IPS DF 19.7 (cell line): Measurements from ENCODE around the gene LMNA.
"Not testable (repeated sequence)": the region's sequence is repeated elsewhere in the genome, so short reads cannot be mapped to it uniquely, and the experiment has no call there.

Source experiments
- DNase-seq: peaks from one replicate; pipeline ENCODE4 v3.0.0-alpha.2; 2013; ENCODE audit warnings: low read depth, low spot score

Gene LMNA

DNA sequence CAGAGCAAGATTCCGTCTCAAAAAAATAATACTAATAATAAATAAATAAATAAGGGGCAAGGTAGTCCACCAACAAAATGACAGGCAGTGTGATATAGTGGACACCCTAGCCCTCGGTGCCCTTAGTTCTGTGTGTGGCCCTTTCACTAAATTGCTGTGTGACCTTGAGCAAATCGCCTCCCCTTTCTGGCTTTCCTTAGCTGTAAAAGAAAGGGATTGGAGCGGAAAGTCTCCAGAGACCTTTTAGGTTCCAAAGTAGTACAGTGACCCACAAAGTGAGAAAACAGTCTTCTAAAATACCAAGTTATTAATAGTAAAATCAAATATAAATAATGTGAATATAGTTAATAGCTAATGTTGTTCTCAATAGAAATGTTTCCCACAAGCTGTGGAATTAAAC, 7.6 kb downstream of the LMNA start:
- no peak for DNase-seq

DNA sequence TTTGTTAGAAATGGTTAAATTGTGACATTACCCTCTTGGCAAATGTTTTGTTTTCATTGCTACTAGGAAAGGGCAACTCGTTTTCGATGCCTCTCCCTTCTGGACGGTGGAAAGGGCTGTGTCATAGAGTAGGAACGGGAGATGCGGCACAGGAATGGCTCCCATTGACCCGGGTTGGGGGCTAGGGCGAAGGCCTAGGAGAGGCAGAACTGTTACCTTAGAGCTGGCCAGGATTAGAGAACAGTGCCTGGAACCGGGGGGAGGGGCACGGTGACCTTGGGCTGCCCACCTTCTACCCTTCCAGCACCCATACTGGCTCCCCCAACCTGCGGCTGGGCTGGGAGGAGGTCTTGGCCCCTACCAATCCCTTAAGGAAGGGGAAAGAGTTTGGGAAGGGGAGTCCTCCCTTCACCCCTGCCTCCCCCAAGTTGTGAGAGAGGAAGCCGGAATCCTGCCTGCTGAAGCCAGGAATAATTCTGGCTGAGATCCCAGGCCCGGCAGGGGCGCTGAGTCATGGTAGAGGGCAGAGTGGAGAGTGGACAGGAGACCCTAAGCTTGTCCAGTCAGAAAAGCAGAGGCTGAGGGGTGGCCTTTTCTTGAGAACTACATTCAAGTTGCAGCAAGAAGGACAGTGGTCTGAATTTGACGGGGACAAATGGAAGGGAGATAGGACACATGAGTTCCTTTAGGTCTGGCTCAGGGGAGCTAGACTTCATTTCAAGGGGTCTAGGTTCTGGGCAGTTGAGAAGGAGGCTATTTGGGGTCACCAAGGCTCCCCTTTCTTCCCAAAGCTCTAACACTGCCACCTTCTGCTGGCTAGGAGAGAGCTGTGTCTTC, 8.2 kb downstream of the LMNA start:
- DNase-seq = no peak

DNA sequence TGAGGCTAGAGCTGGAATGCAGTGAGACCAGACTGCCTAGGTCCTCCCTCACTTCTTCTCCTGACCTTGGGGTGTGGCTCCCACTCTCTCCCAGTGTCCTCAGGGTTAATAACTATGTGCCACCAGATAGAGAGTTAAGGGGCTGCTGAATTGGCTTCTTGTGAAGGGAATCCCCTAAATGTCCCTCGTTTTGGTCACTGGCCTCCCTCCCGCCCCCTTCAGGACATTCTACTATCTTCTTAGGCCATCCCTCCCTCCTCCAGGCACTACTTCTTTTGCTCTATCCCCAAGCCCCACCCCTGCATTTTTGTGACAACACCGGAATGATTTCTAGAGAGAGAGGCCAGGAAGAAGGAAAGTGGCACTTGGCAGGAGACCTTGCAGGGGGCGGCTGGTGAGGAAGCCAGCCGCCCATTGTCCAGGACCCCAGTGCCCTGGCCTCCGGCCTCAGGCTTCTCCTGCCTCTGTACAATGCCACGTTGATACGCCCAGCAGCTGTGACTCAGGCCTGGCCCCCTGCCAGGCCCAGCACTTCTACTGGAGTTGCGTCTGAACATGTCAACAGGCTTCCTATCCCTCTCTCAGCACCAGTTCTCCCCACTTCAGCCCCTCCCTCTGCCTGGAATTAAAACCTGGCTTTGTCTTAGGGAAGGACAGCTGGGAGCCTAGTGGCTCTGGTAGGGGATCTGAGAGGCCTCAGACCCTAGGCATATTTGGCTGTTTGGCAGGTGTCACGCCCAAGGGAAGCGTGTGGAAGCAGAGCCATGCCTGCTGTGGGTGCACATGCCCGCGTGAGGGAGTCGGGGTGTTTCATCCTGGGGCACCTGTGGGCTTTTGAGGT, 9.1 kb downstream of the LMNA start:
- no peak for DNase-seq

DNA sequence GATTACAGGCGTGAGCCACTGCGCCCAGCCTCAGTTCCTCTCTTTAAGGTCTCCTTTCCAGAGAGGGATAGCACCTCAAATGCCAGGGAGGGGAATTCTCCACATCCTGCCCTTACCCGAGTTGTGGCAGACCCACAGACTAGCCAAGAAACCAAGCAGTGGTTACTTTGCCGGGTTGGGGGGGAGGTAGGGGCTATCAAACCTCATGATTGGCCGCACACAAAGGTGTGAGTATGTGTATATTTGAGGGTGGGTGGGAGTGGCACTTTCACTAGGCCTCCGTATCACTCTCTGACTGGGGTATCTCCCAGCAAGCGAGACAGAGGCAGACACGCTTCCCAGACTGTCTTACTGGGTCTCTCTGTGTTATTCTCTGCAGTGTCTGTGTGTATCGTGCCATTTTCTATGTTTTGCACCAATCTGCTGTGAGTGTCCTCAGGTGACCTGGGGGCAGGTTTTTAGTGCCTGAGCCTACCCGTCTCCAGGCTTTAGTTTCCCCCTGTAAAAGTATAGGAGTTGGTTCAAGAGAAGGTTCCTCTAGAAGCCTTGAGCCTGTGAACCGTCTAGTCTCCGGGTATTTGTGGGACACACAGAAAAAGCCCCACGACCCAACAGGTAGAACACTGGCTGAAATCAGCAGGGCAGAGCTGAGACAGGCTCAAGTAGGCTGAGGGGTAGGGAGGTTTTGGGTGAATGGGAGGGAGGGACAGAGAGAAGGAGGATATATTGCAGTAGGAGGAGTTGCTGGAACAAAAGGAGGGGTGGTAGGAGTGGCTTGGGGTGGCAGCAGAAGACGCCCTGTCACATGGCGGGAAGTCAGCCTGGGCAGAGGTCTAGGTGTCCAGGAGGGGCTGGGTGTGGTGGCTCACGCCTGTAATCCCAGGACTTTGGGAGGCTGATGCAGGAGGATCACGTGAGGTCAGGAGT, 10.3 kb downstream of the LMNA start:
- no peak for DNase-seq

DNA sequence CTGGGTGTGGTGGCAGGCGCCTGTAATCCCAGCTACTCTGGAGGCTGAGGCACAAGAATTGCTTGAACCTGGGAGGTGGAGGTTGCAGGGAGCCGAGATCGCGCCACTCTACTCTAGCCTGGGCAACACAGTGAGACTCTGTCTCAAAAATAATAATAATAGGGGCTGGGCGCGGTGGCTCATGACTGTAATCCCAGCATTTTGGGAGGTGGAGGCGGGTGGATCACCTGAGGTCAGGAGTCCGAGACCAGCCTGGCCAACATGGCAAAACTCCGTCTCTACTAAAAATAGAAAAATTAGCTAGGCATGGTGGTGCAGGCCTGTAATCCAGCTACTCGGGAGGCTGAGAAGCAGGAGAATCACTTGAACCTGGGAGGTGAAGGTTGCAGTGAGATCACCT, 11.0 kb downstream of the LMNA start:
- not testable (repeated sequence) for DNase-seq

DNA sequence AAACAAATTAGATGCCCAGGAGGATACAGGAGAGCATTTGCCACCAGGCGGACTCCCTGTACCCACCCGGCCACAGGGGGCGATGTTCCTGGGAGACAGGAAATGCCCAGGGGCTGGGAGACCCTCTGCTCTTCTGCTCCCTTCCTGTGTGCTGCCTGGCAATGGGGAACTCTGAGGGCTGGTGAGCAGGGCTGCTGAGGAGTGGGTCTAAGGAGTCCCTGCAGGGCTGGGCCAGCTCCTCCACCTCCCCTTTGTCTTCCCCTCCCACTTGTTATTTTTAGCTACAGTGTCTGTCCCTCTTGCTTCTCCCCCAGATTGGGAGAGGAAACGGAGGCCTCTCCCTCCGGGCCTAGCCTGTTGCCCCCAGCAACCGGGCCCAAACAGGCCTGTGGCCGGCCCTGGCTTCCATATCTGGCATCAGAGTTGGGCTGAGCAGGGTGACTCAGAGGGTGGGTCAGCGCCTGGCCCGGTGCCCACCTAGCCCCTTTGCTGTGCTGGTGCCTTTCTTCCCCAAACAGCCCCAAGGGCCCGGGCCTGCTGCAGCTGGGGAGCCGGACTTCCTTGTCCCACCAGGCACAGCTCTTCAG, 11.6 kb downstream of the LMNA start:
- DNase-seq = no peak

DNA sequence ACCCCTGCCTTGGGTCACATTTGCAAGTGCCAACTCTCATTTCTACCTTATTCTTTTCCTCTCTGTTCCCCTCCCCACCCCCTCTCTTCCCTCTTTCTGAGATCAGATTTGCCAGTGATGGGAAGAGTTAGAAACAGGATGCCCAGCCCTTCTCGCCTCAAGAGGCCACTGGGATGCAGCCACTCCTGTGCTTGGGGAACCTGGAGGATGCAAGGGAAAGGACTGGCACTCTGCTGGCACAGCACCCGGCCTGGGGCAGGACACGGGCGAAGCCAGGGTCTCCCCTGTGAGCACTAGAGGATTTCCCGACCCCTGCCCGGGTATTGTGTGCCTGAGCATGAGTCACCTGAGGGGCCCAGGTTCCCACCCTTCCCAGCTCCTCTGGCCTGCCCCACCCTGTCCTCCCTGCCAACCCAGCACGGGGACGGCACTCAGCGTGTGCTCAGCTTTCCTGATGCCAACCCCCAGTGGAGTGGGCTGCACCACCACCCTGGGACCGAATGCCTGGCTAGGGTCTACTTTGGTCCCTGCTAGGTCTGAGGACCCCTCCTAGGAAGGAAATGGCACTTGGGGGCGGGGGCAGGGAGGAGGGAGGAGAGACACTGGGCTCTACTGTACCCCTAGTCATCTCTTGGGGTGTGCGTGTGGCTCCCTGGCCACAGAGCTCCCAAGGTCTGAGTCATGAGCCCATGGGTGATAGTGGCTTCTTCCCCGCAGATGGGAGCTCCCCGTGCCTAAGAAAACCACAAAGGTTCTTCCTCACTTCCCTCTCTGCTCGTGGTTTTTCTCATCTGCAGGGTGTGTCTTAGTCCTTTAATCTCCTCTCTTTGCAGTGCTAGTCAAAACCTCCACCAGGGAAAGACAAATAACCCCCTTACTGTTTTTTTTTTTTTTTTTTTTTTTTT, 12.4 kb downstream of the LMNA start:
- DNase-seq = no peak

DNA sequence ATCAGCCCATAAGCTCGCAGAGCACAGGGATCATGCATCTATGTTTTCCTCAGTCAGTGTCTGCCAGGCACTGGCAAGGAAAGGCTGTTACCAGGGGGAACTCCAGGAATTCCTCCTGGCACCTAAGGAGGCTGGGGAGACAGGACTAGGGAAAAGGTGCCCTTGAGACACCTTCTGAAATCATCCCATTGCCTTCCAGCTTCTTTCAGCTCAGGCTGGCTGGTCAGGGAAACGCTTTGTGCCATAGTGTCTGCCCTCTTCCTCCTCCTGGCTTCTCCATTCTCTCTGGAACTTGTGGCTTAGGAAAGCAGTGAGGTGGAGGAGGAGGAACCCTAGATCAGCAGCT, 13.8 kb downstream of the LMNA start:
- no peak for DNase-seq

DNA sequence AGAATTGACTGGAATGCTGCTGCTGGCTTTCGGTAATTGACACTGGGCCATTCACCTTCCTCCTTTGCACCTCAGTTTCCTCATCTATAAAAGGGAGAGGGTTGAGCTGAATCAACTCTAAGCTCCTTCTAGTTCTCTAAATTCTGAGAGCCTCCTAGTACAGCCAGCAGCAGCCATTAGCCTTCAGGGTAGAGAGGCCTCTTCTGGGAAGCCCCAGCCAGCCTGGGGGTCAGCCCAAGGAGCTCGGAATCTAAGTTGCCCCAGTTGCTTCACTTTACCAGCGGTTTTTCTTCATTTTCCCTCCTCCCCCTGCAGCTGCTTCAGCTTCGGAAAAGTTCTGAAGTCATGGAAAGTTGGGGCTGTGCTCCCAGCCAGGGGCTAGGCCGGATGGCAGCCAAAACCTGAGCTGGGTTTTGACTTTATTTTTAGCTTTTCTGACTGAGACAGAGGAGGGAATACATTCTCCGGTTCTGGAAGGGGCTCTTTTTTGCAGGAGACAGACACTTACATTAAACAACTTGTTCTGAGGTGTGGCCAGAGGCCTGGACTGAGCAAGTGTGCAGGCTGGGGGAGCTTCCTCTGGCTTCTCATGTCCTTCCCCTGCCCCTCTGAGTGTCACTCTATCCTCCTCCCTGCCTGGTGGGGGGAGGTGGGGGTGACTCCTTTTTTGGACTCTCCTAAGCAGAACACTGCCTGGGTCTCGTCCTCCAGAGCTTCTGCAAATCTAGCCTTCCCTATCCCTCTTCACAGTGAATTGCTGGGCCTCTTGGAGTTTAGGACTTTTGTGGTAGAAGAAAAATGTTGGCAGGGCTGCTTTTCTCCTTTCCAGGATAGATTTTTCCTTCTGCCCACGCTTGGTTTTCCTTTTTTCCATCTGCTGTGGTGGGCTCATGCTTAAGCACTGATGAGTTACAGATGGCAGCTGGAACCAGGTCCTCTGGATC, 14.4 kb downstream of the LMNA start:
- DNase-seq = no peak

DNA sequence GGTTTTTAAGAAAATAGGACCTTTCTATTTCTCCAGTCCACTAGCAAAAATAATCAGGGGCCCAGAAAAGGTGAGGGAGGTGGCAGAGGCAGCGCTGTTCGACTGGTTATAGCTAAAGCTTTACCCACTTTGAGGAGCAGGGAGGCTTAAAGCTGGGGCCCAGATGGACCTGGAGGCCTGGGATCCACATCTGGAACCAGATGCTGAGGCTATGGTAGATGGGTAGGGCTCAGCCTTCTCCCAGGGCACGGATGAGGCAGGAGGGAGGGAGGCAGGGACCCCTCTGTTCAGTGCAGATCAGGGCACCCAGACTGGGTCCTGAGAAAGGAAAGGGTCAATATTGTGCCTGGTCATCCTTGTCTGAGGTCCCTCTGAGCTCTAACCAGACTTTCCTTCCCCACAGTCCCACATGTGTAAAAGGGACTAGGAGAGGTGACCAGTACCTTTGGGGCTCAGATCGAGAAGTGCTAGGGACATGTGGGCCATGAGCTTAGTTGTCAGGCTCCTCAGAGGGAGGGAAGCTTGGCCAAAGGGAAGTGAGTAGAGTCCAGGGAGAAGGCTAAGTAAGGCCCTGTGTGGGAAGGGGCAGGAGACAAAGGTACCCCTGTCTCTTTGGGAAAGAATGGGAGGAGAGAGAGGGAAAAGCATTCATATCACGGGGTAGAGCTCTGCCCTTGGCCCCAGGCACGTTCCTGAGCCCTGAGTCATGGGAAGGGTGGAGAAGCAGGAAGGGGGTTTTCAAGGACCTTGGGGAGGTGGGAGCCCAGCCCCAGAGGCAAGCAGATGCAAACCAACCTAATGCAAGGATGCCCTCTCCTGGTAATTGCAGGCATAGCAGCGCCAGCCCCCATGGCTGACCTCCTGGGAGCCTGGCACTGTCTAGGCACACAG, 15.4 kb downstream of the LMNA start:
- DNase-seq = peak; percentile 95

DNA sequence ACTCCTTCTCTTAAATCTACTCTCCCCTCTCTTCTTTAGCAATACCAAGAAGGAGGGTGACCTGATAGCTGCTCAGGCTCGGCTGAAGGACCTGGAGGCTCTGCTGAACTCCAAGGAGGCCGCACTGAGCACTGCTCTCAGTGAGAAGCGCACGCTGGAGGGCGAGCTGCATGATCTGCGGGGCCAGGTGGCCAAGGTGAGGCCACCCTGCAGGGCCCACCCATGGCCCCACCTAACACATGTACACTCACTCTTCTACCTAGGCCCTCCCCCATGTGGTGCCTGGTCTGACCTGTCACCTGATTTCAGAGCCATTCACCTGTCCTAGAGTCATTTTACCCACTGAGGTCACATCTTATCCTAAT, 16.0 kb downstream of the LMNA start:
- no peak for DNase-seq

DNA sequence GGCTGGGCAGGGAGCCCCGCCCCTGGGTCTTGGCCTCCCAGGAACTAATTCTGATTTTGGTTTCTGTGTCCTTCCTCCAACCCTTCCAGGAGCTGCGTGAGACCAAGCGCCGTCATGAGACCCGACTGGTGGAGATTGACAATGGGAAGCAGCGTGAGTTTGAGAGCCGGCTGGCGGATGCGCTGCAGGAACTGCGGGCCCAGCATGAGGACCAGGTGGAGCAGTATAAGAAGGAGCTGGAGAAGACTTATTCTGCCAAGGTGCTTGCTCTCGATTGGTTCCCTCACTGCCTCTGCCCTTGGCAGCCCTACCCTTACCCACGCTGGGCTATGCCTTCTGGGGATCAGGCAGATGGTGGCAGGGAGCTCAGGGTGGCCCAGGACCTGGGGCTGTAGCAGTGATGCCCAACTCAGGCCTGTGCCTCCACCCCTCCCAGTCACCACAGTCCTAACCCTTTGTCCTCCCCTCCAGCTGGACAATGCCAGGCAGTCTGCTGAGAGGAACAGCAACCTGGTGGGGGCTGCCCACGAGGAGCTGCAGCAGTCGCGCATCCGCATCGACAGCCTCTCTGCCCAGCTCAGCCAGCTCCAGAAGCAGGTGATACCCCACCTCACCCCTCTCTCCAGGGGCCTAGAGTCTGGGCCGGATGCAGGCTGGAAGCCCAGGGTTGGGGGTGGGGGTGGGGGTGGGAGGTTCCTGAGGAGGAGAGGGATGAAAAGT, 20.4 kb downstream of the LMNA start:
- DNase-seq = no peak

DNA sequence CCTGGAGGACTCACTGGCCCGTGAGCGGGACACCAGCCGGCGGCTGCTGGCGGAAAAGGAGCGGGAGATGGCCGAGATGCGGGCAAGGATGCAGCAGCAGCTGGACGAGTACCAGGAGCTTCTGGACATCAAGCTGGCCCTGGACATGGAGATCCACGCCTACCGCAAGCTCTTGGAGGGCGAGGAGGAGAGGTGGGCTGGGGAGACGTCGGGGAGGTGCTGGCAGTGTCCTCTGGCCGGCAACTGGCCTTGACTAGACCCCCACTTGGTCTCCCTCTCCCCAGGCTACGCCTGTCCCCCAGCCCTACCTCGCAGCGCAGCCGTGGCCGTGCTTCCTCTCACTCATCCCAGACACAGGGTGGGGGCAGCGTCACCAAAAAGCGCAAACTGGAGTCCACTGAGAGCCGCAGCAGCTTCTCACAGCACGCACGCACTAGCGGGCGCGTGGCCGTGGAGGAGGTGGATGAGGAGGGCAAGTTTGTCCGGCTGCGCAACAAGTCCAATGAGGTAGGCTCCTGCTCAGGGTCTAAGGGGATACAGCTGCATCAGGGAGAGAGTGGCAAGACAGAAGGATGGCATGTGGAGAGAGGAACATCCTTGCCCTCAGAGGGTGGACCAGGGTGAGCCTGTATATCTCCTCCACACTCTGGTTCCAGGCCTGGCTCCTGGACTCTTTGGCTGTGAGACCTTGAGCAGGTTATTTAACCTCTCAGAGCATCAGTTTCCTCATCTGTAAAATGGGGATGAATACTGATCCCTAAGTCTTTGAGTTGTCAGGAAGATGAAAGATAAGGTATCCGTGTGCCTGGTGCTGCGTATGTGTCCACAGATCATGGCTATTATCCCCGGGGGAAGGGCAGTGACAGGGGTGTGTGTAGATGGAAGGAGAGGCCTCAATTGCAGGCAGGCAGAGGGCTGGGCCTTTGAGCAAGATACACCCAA, 21.7 kb downstream of the LMNA start:
- no peak for DNase-seq

DNA sequence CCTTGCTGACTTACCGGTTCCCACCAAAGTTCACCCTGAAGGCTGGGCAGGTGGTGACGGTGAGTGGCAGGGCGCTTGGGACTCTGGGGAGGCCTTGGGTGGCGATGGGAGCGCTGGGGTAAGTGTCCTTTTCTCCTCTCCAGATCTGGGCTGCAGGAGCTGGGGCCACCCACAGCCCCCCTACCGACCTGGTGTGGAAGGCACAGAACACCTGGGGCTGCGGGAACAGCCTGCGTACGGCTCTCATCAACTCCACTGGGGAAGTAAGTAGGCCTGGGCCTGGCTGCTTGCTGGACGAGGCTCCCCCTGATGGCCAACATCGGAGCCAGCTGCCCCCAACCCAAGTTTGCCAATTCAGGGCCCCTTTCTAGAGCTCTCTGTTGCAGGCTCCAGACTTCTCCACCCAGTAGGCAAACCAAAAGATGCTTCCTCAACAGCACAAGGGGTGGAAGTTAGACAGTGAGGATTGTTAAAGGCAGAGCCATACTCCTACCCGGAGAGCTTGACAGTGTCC, 22.5 kb downstream of the LMNA start:
- DNase-seq = no peak

DNA sequence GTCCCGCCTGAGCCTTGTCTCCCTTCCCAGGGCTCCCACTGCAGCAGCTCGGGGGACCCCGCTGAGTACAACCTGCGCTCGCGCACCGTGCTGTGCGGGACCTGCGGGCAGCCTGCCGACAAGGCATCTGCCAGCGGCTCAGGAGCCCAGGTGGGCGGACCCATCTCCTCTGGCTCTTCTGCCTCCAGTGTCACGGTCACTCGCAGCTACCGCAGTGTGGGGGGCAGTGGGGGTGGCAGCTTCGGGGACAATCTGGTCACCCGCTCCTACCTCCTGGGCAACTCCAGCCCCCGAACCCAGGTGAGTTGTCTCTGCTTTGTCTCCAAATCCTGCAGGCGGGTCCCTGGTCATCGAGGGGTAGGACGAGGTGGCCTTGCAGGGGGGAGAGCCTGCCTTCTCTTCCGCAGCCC, 24.0 kb downstream of the LMNA start:
- no peak for DNase-seq
